ENCODE measurements around the gene BTG2.

The BTG2 gene

GRCh38 chr1:203346060-203346768, 40.9 kb downstream of the BTG2 start:
- no peak for DNase-seq

GRCh38 chr1:203346769-203347102, 41.4 kb downstream of the BTG2 start:
- no peak for DNase-seq

- DNase-seq: no peak
Observed at GRCh38 chr1:203349166-203349565, 43.8 kb downstream of the BTG2 start.

GRCh38 chr1:203349773-203350524, 44.6 kb downstream of the BTG2 start:
- no peak for DNase-seq

- no peak for DNase-seq
Observed at GRCh38 chr1:203351037-203351625, 45.8 kb downstream of the BTG2 start, which contains the start of gene FMOD. Gene FMOD, minus strand, starts transcription at chr1:203351122. Its CDS starts 2,852 bp downstream, at chr1:203348270.

- no peak for DNase-seq
Observed at GRCh38 chr1:203353486-203353885, 48.2 kb downstream of the BTG2 start.

GRCh38 chr1:203354246-203354645, 48.9 kb downstream of the BTG2 start:
- DNase-seq: no peak

GRCh38 chr1:203359010-203359571, 53.8 kb downstream of the BTG2 start:
- DNase-seq: no peak

Measured in stimulated activated CD4-positive, alpha-beta T cell treated with anti-CD3 and anti-CD28 coated beads, Interleukin-2, amount 100 ng/mL, for 48 hours (primary cell).